ENCODE data around the gene GRIN1. TPM values are rescaled to one million over a fixed set of nuclear protein-coding genes. Genes with fewer than 3 reads are reported as not detected.

Gene GRIN1
- 0.07 TPM in 1 of 2 replicates, not detected in the other for total RNA-seq

- DNase-seq (ENCODE audit: low spot score) = peak; percentile 44
- H3K9me3 Mint-ChIP-seq = no peaks in the 10 kb centered on the region
- peaks cover 42% of the 10 kb centered on the region for H3K27me3 Mint-ChIP-seq (ENCODE audit: low read depth)
- H3K27ac Mint-ChIP-seq = no peak within 1 kb of the TSS
- intact Hi-C loops (cut with micrococcal nuclease) = no loop called here
- no peak within 1 kb of the TSS for H3K4me3 Mint-ChIP-seq (ENCODE audit: low read depth)
- no peaks in the 10 kb centered on the region for H3K36me3 Mint-ChIP-seq (ENCODE audit: low read depth)
- no peaks in the 10 kb centered on the region for H3K4me1 Mint-ChIP-seq (ENCODE audit: low read depth)
These were observed at the start of gene GRIN1 for GRCh38 chr9:137138722-137139467. Gene GRIN1, plus strand, starts transcription at chr9:137139154. Its CDS starts 333 bp downstream, at chr9:137139487.

GRCh38 chr9:137089232-137089947, 49.6 kb upstream of the GRIN1 start:
- Mint-ChIP-seq H3K4me1 (ENCODE audit: low read depth) (peaks cover 27% of the 10 kb centered on the region), H3K27me3 (ENCODE audit: low read depth) (no peaks in the 10 kb centered on the region), H3K36me3 (ENCODE audit: low read depth) (peaks cover 30% of the 10 kb centered on the region), H3K9me3 (no peaks in the 10 kb centered on the region), H3K4me3 (ENCODE audit: low read depth) (peak overlapping the region; percentile 5), H3K27ac (no peak overlapping the region)
- intact Hi-C loops (cut with micrococcal nuclease) = loop anchor here (5.0 kb wide), 1 partner anchor 148 kb away; no protein-coding TSS in a partner anchor
- no peak for DNase-seq (ENCODE audit: low spot score)

- Mint-ChIP-seq H3K27ac (peak overlapping the region; percentile 85), H3K9me3 (no peaks in the 10 kb centered on the region), H3K36me3 (ENCODE audit: low read depth) (peaks cover 31% of the 10 kb centered on the region), H3K4me1 (ENCODE audit: low read depth) (peaks cover 9% of the 10 kb centered on the region), H3K27me3 (ENCODE audit: low read depth) (no peaks in the 10 kb centered on the region), H3K4me3 (ENCODE audit: low read depth) (peak overlapping the region; percentile 63)
- intact Hi-C loops (cut with micrococcal nuclease) = loop anchor here (1.0 to 2.0 kb wide), 2 partner anchors 9 to 19 kb away; partner anchors contain the start of gene DPP7
- DNase-seq (ENCODE audit: low spot score) = peak; percentile 81
These were observed 43.1 kb upstream of the GRIN1 start for GRCh38 chr9:137095664-137096517.

- Mint-ChIP-seq H3K36me3 (ENCODE audit: low read depth) (peaks cover 31% of the 10 kb centered on the region), H3K27ac (peak overlapping the region; percentile 85), H3K9me3 (no peaks in the 10 kb centered on the region), H3K4me3 (ENCODE audit: low read depth) (no peak overlapping the region), H3K27me3 (ENCODE audit: low read depth) (no peaks in the 10 kb centered on the region), H3K4me1 (ENCODE audit: low read depth) (peaks cover 9% of the 10 kb centered on the region)
- DNase-seq (ENCODE audit: low spot score) = no peak
- intact Hi-C loops (cut with micrococcal nuclease) = no loop called here
These were observed 42.0 kb upstream of the GRIN1 start for GRCh38 chr9:137096785-137097546.

GRCh38 chr9:137097761-137098462, 41.0 kb upstream of the GRIN1 start:
- intact Hi-C loops (cut with micrococcal nuclease) = no loop called here
- H3K9me3 Mint-ChIP-seq = no peaks in the 10 kb centered on the region

GRCh38 chr9:137099231-137099630, 39.7 kb upstream of the GRIN1 start:
- Mint-ChIP-seq H3K36me3 (ENCODE audit: low read depth) (peaks cover 18% of the 10 kb centered on the region), H3K27me3 (ENCODE audit: low read depth) (no peaks in the 10 kb centered on the region), H3K27ac (no peak overlapping the region), H3K9me3 (peaks cover 3% of the 10 kb centered on the region), H3K4me3 (ENCODE audit: low read depth) (no peak overlapping the region), H3K4me1 (ENCODE audit: low read depth) (peaks cover 9% of the 10 kb centered on the region)
- DNase-seq (ENCODE audit: low spot score) = no peak
- intact Hi-C loops (cut with micrococcal nuclease) = no loop called here

More at GRCh38 chr9:137097761-137098462, 41.0 kb upstream of the GRIN1 start:
- Mint-ChIP-seq H3K27me3 (ENCODE audit: low read depth) (no peaks in the 10 kb centered on the region), H3K4me1 (ENCODE audit: low read depth) (peaks cover 9% of the 10 kb centered on the region), H3K4me3 (ENCODE audit: low read depth) (no peak overlapping the region), H3K27ac (no peak overlapping the region), H3K36me3 (ENCODE audit: low read depth) (peaks cover 23% of the 10 kb centered on the region)
- DNase-seq (ENCODE audit: low spot score) = no peak

- Mint-ChIP-seq H3K4me1 (ENCODE audit: low read depth) (no peaks in the 10 kb centered on the region), H3K36me3 (ENCODE audit: low read depth) (peaks cover 13% of the 10 kb centered on the region)
- intact Hi-C loops (cut with micrococcal nuclease) = no loop called here
These were observed 35.6 kb upstream of the GRIN1 start for GRCh38 chr9:137103206-137103999.

GRCh38 chr9:137105814-137106661, 32.9 kb upstream of the GRIN1 start:
- no peak for DNase-seq (ENCODE audit: low spot score)
- Mint-ChIP-seq H3K4me3 (ENCODE audit: low read depth) (no peak overlapping the region), H3K9me3 (peaks cover 3% of the 10 kb centered on the region), H3K4me1 (ENCODE audit: low read depth) (no peaks in the 10 kb centered on the region), H3K27ac (no peak overlapping the region), H3K27me3 (ENCODE audit: low read depth) (no peaks in the 10 kb centered on the region), H3K36me3 (ENCODE audit: low read depth) (peaks cover 24% of the 10 kb centered on the region)
- intact Hi-C loops (cut with micrococcal nuclease) = no loop called here

More at GRCh38 chr9:137103206-137103999, 35.6 kb upstream of the GRIN1 start:
- Mint-ChIP-seq H3K9me3 (peaks cover 3% of the 10 kb centered on the region), H3K27me3 (ENCODE audit: low read depth) (no peaks in the 10 kb centered on the region), H3K27ac (no peak overlapping the region), H3K4me3 (ENCODE audit: low read depth) (no peak overlapping the region)
- DNase-seq (ENCODE audit: low spot score) = no peak

- Mint-ChIP-seq H3K4me1 (ENCODE audit: low read depth) (no peaks in the 10 kb centered on the region), H3K36me3 (ENCODE audit: low read depth) (peaks cover 24% of the 10 kb centered on the region), H3K9me3 (peaks cover 3% of the 10 kb centered on the region), H3K27ac (no peak overlapping the region), H3K4me3 (ENCODE audit: low read depth) (no peak overlapping the region), H3K27me3 (ENCODE audit: low read depth) (no peaks in the 10 kb centered on the region)
- intact Hi-C loops (cut with micrococcal nuclease) = no loop called here
- no peak for DNase-seq (ENCODE audit: low spot score)
These were observed 32.2 kb upstream of the GRIN1 start for GRCh38 chr9:137106662-137107250.

GRCh38 chr9:137107312-137107921, 31.5 kb upstream of the GRIN1 start:
- peaks cover 24% of the 10 kb centered on the region for H3K36me3 Mint-ChIP-seq (ENCODE audit: low read depth)
- no peaks in the 10 kb centered on the region for H3K4me1 Mint-ChIP-seq (ENCODE audit: low read depth)
- intact Hi-C loops (cut with micrococcal nuclease) = no loop called here
- no peaks in the 10 kb centered on the region for H3K27me3 Mint-ChIP-seq (ENCODE audit: low read depth)
- no peak overlapping the region for H3K4me3 Mint-ChIP-seq (ENCODE audit: low read depth)
- H3K9me3 Mint-ChIP-seq = peaks cover 3% of the 10 kb centered on the region
- DNase-seq (ENCODE audit: low spot score) = no peak
- H3K27ac Mint-ChIP-seq = no peak overlapping the region
